Fibroblast of lung (primary cell): ENCODE data around the gene FGD2. TPM values are rescaled to one million over a fixed set of nuclear protein-coding genes. Genes with fewer than 3 reads are reported as not detected.

ENCODE experiments used
- DNase-seq, 2 donors: peaks; one replicate each; pipeline versions ENCODE4 v3.0.0 to v3.0.0-alpha.2; 2010; ENCODE audit warnings: low read depth in 2 of 2
- H2AFZ ChIP-seq: 2 replicates; pipeline ENCODE4 v1.5.1; 2012; ENCODE audit warnings: low read length, control low read depth, inconsistent platforms
- H3K27ac ChIP-seq: 2 replicates; pipeline ENCODE4 v1.5.1; 2011; ENCODE audit warnings: low read length, control low read depth; ENCODE audit not compliant: insufficient read depth
- H3K27me3 ChIP-seq: 2 replicates; pipeline ENCODE4 v1.5.1; 2011; ENCODE audit warnings: mild to moderate bottlenecking, low read length; ENCODE audit not compliant: control insufficient read depth, insufficient read depth
- H3K36me3 ChIP-seq: 2 replicates; pipeline ENCODE4 v1.5.1; 2011; ENCODE audit warnings: low read length; ENCODE audit not compliant: control insufficient read depth, insufficient read depth
- H3K4me1 ChIP-seq: 2 replicates; pipeline ENCODE4 v1.5.1; 2011; ENCODE audit warnings: low read length; ENCODE audit not compliant: control insufficient read depth, insufficient read depth; ENCODE audit errors: extremely low read depth
- H3K4me2 ChIP-seq: 2 replicates; pipeline ENCODE4 v1.5.1; 2011; ENCODE audit warnings: low read length, control low read depth; ENCODE audit not compliant: insufficient read depth; ENCODE audit errors: extremely low read depth
- H3K4me3 ChIP-seq, 4 experiments: fragments of 200-600 bp in 1 of 4; sonication (generic) in 1 of 4; replicated peaks in 1 of 4; 2 replicates each; pipeline ENCODE4 v1.5.1; 2011 to 2016; ENCODE audit warnings: low read length in 4 of 4, low read depth in 3 of 4, mild to moderate bottlenecking in 3 of 4, control low read depth in 2 of 4, inconsistent platforms in 1 of 4, mixed read lengths in 1 of 4; ENCODE audit not compliant: insufficient read depth in 1 of 4; ENCODE audit errors: control extremely low read depth in 1 of 4
- H3K79me2 ChIP-seq: 2 replicates; pipeline ENCODE4 v1.5.1; 2012; ENCODE audit warnings: mild to moderate bottlenecking, low read length, inconsistent platforms; ENCODE audit not compliant: control insufficient read depth, insufficient read depth
- H3K9ac ChIP-seq: 2 replicates; pipeline ENCODE4 v1.5.1; 2011; ENCODE audit warnings: mild to moderate bottlenecking, low read length, control low read depth; ENCODE audit not compliant: insufficient read depth
- H3K9me3 ChIP-seq: 2 replicates; pipeline ENCODE4 v1.5.1; 2012; ENCODE audit warnings: low read depth, low read length; ENCODE audit not compliant: control insufficient read depth, insufficient read depth
- H4K20me1 ChIP-seq: 2 replicates; pipeline ENCODE4 v1.5.1; 2011; ENCODE audit warnings: low read length; ENCODE audit not compliant: control insufficient read depth, insufficient read depth; ENCODE audit errors: extremely low read depth
- CTCF ChIP-seq, 2 donors: IDR thresholded peaks in 1 of 2; conservative IDR thresholded peaks in 1 of 2; 1 replicate in 1 of 2; 2 replicates in 1 of 2; pipeline ENCODE4 v1.5.1; 2011 to 2012; ENCODE audit warnings: low read length in 2 of 2, control low read depth in 1 of 2, inconsistent platforms in 1 of 2, low read depth in 1 of 2, mild to moderate bottlenecking in 1 of 2
- EZH2 ChIP-seq: IDR thresholded peaks from 2 replicates; pipeline ENCODE4 v1.5.1; 2012; ENCODE audit warnings: low read length, control low read depth, mild to moderate bottlenecking; ENCODE audit errors: missing control alignments
- polyA plus RNA-seq, 2 donors: library from polyadenylated mRNA; depleted of rRNA in 1 of 2; stranded (reverse) in 1 of 2; unstranded in 1 of 2; fragments of >200 nt; gene quantifications; 2 replicates each; pipeline ENCODE4 v1.2.1, GENCODE V29; 2011 to 2012; ENCODE audit warnings: missing spikeins in 1 of 2
- total RNA-seq: library from RNA; depleted of rRNA; stranded (reverse); fragments of >200 nt; gene quantifications from 2 replicates; pipeline ENCODE4 v1.2.1, GENCODE V29; 2014

Gene FGD2
- total and polyA plus RNA-seq, 2 donors (not counting 1 experiment from before 2014, with no cell fraction given), result not detected

GRCh38 chr6:37047346-37047688, 41.9 kb downstream of the FGD2 start:
- Histone ChIP-seq H3K9me3 (no peaks in the 10 kb centered on the region), H3K27ac (no peak overlapping the region), H2AFZ (no peak overlapping the region), H3K36me3 (no peaks in the 10 kb centered on the region), H3K4me2 (no peak overlapping the region), H3K9ac (no peak overlapping the region), H3K4me1 (peaks cover 3% of the 10 kb centered on the region), H3K27me3 (peaks cover 2% of the 10 kb centered on the region), H3K79me2 (no peaks in the 10 kb centered on the region), H4K20me1 (no peaks in the 10 kb centered on the region), H3K4me3 (no peak overlapping the region)
- no peak for TF ChIP-seq CTCF (conservative IDR thresholded peaks at IDR 0.05 in 1 of 2, IDR thresholded peaks at IDR 0.05 in 1 of 2; ENCODE audit: low read depth in 1 of 2, low read length in 2 of 2)
- no peak for TF ChIP-seq EZH2
- DNase-seq, result no peak

GRCh38 chr6:37047689-37048402, 42.4 kb downstream of the FGD2 start:
- H4K20me1 ChIP-seq, result no peaks in the 10 kb centered on the region
- H3K9me3 ChIP-seq, result no peaks in the 10 kb centered on the region
- no peak overlapping the region for H3K4me3 ChIP-seq
- peaks cover 2% of the 10 kb centered on the region for H3K27me3 ChIP-seq
- no peak overlapping the region for H3K27ac ChIP-seq
- no peak overlapping the region for H2AFZ ChIP-seq
- TF ChIP-seq CTCF (conservative IDR thresholded peaks at IDR 0.05 in 1 of 2, IDR thresholded peaks at IDR 0.05 in 1 of 2; ENCODE audit: low read depth in 1 of 2, low read length in 2 of 2) (no peak), EZH2 (no peak)
- no peak for DNase-seq
- no peak overlapping the region for H3K4me2 ChIP-seq
- H3K79me2 ChIP-seq, result no peaks in the 10 kb centered on the region
- H3K9ac ChIP-seq, result no peak overlapping the region
- H3K36me3 ChIP-seq, result no peaks in the 10 kb centered on the region
- H3K4me1 ChIP-seq, result peaks cover 3% of the 10 kb centered on the region

GRCh38 chr6:37048403-37048850, 43.0 kb downstream of the FGD2 start:
- no peaks in the 10 kb centered on the region for H4K20me1 ChIP-seq
- no peak overlapping the region for H3K4me2 ChIP-seq
- no peak overlapping the region for H3K27ac ChIP-seq
- no peaks in the 10 kb centered on the region for H3K9me3 ChIP-seq
- H3K36me3 ChIP-seq, result no peaks in the 10 kb centered on the region
- peaks cover 3% of the 10 kb centered on the region for H3K4me1 ChIP-seq
- no peak overlapping the region for H2AFZ ChIP-seq
- TF ChIP-seq EZH2 (no peak), CTCF (conservative IDR thresholded peaks at IDR 0.05 in 1 of 2, IDR thresholded peaks at IDR 0.05 in 1 of 2; ENCODE audit: low read depth in 1 of 2, low read length in 2 of 2) (no peak)
- H3K9ac ChIP-seq, result no peak overlapping the region
- peaks cover 2% of the 10 kb centered on the region for H3K27me3 ChIP-seq
- no peak overlapping the region for H3K4me3 ChIP-seq
- no peaks in the 10 kb centered on the region for H3K79me2 ChIP-seq
- no peak for DNase-seq
